ENCODE data around the gene APEH.

Gene APEH

DNA sequence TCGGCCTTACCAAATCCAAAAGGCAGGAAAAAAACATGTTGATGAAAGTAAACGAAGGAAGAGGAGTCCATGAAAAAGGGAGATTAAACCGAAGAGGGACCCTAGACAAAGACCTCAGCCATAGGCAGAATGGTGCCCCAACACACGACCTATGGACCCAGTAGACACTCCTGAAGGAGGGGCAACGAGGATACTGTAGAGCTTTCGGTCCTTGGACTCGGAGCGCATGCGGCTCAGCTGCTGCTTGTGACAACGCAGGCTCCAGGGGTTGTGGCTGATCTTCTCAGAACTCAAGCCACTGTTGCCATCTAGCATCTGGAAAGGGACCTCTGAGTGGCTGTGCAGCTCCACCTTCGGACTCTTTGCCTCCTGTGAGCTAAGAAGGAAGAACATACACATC lies 58.4 kb downstream of the APEH start:
- DNase-seq, result no peak

DNA sequence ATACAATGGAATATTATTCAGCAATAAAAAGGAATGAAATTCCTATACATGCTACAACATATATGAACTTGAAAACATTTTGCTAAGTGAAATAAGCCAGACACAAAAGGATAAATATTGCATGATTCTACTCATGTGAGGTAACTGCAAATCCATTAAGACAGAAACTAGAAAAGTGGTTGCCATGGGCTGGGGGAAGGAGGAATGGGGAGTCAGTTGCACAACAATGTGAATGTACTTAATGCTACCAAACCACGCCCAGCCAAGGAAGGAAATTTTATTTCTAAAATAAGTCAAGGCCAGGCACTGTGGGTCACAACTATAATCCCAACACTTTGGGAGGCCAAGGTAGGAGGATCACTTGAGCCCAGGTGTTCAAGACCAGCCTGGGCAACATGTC lies 59.4 kb downstream of the APEH start:
- no peak for DNase-seq

Data from T-helper 2 cell (primary cell).